ENCODE measurements around the gene LRP1B.
"Not testable (repeated sequence)": the region's sequence is repeated elsewhere in the genome, so short reads cannot be mapped to it uniquely, and the experiment has no call there.

DNA sequence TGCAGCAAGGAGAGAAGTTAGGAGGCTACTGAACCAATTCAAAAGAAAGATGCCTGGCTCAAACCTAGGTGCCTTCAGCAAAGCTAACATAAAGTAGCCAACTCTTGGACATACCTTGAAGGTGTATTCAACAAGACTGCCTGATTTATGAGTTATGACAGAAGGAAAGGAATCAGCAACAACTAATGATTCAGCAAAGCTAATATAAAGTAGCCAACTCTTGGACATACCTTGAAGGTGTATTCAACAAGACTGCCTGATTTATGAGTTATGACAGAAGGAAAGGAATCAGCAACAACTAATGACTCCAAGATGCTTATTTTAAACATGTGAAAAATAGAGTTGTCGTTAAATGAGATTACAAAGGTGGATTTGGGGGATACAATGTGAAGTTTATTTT is 1786.5 kb downstream of the LRP1B start:
- TF ChIP-seq, protein P1, sequence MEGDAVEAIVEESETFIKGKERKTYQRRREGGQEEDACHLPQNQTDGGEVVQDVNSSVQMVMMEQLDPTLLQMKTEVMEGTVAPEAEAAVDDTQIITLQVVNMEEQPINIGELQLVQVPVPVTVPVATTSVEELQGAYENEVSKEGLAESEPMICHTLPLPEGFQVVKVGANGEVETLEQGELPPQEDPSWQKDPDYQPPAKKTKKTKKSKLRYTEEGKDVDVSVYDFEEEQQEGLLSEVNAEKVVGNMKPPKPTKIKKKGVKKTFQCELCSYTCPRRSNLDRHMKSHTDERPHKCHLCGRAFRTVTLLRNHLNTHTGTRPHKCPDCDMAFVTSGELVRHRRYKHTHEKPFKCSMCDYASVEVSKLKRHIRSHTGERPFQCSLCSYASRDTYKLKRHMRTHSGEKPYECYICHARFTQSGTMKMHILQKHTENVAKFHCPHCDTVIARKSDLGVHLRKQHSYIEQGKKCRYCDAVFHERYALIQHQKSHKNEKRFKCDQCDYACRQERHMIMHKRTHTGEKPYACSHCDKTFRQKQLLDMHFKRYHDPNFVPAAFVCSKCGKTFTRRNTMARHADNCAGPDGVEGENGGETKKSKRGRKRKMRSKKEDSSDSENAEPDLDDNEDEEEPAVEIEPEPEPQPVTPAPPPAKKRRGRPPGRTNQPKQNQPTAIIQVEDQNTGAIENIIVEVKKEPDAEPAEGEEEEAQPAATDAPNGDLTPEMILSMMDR (IDR thresholded peaks at IDR 0.05; ENCODE audit: poor library complexity, severe bottlenecking): not testable (repeated sequence)
- TF ChIP-seq SMC3 (conservative IDR thresholded peaks at IDR 0.05; ENCODE audit: poor library complexity); POLR2AphosphoS5 (IDR thresholded peaks at IDR 0.05); TAF1 (IDR thresholded peaks at IDR 0.05; ENCODE audit: low read depth); EZH2 (IDR thresholded peaks at IDR 0.05; ENCODE audit: borderline replicate concordance, insufficient read depth, low read length, poor library complexity, severe bottlenecking); MXI1 (conservative IDR thresholded peaks at IDR 0.05; ENCODE audit: poor library complexity, severe bottlenecking): not testable (repeated sequence)

All from neural cell (in vitro differentiated cells).